Left ventricle myocardium inferior (tissue), 1 donor: ENCODE results near the gene LCE1D. TPM values are rescaled to one million over a fixed set of nuclear protein-coding genes. Genes with fewer than 3 reads are reported as not detected.

ENCODE experiments used
- DNase-seq: peaks from one replicate; pipeline ENCODE4 v3.0.0-alpha.2; 2020
- H3K27ac ChIP-seq: fragments of 200-600 bp; replicated peaks from 2 replicates; pipeline ENCODE4 v1.8.0; 2021
- H3K27me3 ChIP-seq: fragments of 200-600 bp; 2 replicates; pipeline ENCODE4 v1.8.0; 2021; ENCODE audit warnings: low read depth
- H3K36me3 ChIP-seq: fragments of 200-600 bp; 2 replicates; pipeline ENCODE4 v1.8.0; 2021
- H3K4me1 ChIP-seq: fragments of 200-600 bp; 2 replicates; pipeline ENCODE4 v1.8.0; 2021
- H3K4me3 ChIP-seq: fragments of 200-600 bp; 2 replicates; pipeline ENCODE4 v1.8.0; 2021; ENCODE audit warnings: mild to moderate bottlenecking, moderate library complexity
- H3K9me3 ChIP-seq: fragments of 200-600 bp; replicated peaks from 2 replicates; pipeline ENCODE4 v1.8.0; 2021
- CTCF ChIP-seq: fragments of 200-600 bp; IDR thresholded peaks from 2 replicates; pipeline ENCODE4 v1.8.0; 2021; ENCODE audit warnings: antibody characterized with exemption, mild to moderate bottlenecking, borderline replicate concordance
- intact Hi-C: fragments of 100-400 bp; cut with micrococcal nuclease; formaldehyde crosslinking; loops from one replicate; pipeline ENCODE4 v1.11.0; 2022
- total RNA-seq: library from RNA; stranded (reverse); fragmentation: NEBNext Ultra II Directional; extraction: Animal tissue kit (Norgen Biotek cat#: 25700); gene quantifications from one replicate; pipeline ENCODE4 v1.2.1, GENCODE V29; 2021
- donor health status: DM: no; HTN: yes; CAD: no; lungs with severe emphysema.

The LCE1D gene
- total RNA-seq, 1 donor from 2014 or later, result not detected

GRCh38 chr1:152783095-152783494 lies 13.4 kb upstream of the LCE1D start:
- no peak overlapping the region for H3K27ac ChIP-seq
- no peak for TF ChIP-seq CTCF
- DNase-seq, result no peak
- H3K27me3 ChIP-seq, result peaks cover 53% of the 10 kb centered on the region
- intact Hi-C loops, result no loop called here
- H3K36me3 ChIP-seq, result no peaks in the 10 kb centered on the region
- no peaks in the 10 kb centered on the region for H3K9me3 ChIP-seq
- no peaks in the 10 kb centered on the region for H3K4me1 ChIP-seq
- H3K4me3 ChIP-seq, result no peak overlapping the region

GRCh38 chr1:152786077-152786476 lies 10.4 kb upstream of the LCE1D start, which contains the start of gene LCE1E:
Gene LCE1E, plus strand, starts transcription at chr1:152786257. Its CDS starts 1,043 bp downstream, at chr1:152787300.
- no peaks in the 10 kb centered on the region for H3K36me3 ChIP-seq
- no peaks in the 10 kb centered on the region for H3K4me1 ChIP-seq
- peaks cover 63% of the 10 kb centered on the region for H3K27me3 ChIP-seq
- no peak for DNase-seq
- intact Hi-C loops, result no loop called here
- H3K9me3 ChIP-seq, result no peaks in the 10 kb centered on the region
- H3K4me3 ChIP-seq, result no peak within 1 kb of the TSS
- TF ChIP-seq CTCF, result no peak
- no peak within 1 kb of the TSS for H3K27ac ChIP-seq

- Histone ChIP-seq H3K4me1 (no peaks in the 10 kb centered on the region), H3K36me3 (no peaks in the 10 kb centered on the region), H3K4me3 (no peak overlapping the region), H3K27ac (no peak overlapping the region), H3K9me3 (no peaks in the 10 kb centered on the region), H3K27me3 (no peaks in the 10 kb centered on the region)
- intact Hi-C loops, result no loop called here
- TF ChIP-seq CTCF, result no peak
- no peak for DNase-seq
Measured at GRCh38 chr1:152795686-152796085, 835 bp upstream of the LCE1D start.

GRCh38 chr1:152801333-152801732 lies 4.8 kb downstream of the LCE1D start:
- no peaks in the 10 kb centered on the region for H3K4me1 ChIP-seq
- H3K27ac ChIP-seq, result no peak overlapping the region
- peaks cover 14% of the 10 kb centered on the region for H3K27me3 ChIP-seq
- no peak overlapping the region for H3K4me3 ChIP-seq
- no peaks in the 10 kb centered on the region for H3K9me3 ChIP-seq
- no peaks in the 10 kb centered on the region for H3K36me3 ChIP-seq
- TF ChIP-seq CTCF, result no peak
- no peak for DNase-seq
- intact Hi-C loops, result no loop called here

- intact Hi-C loops, result no loop called here
- Histone ChIP-seq H3K36me3 (no peaks in the 10 kb centered on the region), H3K9me3 (peaks cover 6% of the 10 kb centered on the region), H3K27me3 (peaks cover 11% of the 10 kb centered on the region), H3K4me3 (no peak within 1 kb of the TSS), H3K4me1 (no peaks in the 10 kb centered on the region), H3K27ac (no peak within 1 kb of the TSS)
- TF ChIP-seq CTCF, result no peak
- no peak for DNase-seq
Measured at GRCh38 chr1:152806576-152806975, 10.1 kb downstream of the LCE1D start, which contains the start of gene LCE1C. Gene LCE1C, minus strand, starts transcription at chr1:152806651. Its CDS starts 1,173 bp downstream, at chr1:152805478.

- Histone ChIP-seq H3K27ac (no peak overlapping the region), H3K4me3 (no peak overlapping the region), H3K27me3 (peaks cover 5% of the 10 kb centered on the region), H3K9me3 (peaks cover 11% of the 10 kb centered on the region), H3K36me3 (no peaks in the 10 kb centered on the region), H3K4me1 (no peaks in the 10 kb centered on the region)
- no peak for DNase-seq
- no peak for TF ChIP-seq CTCF
- intact Hi-C loops, result no loop called here
Measured at GRCh38 chr1:152811050-152811449, 14.5 kb downstream of the LCE1D start.
